CD4-positive, alpha-beta T cell treated with Interleukin-2 at 100 ng/mL for 4 hours (primary cell): ENCODE data around the gene TM9SF1.
A peak's percentile ranks its signal among the peaks of the same experiment; 100 is the strongest.

Source experiments
- DNase-seq: peaks from one replicate; pipeline ENCODE4 v3.0.0-alpha.2; 2020; ENCODE audit warnings: low spot score

The TM9SF1 gene

DNA sequence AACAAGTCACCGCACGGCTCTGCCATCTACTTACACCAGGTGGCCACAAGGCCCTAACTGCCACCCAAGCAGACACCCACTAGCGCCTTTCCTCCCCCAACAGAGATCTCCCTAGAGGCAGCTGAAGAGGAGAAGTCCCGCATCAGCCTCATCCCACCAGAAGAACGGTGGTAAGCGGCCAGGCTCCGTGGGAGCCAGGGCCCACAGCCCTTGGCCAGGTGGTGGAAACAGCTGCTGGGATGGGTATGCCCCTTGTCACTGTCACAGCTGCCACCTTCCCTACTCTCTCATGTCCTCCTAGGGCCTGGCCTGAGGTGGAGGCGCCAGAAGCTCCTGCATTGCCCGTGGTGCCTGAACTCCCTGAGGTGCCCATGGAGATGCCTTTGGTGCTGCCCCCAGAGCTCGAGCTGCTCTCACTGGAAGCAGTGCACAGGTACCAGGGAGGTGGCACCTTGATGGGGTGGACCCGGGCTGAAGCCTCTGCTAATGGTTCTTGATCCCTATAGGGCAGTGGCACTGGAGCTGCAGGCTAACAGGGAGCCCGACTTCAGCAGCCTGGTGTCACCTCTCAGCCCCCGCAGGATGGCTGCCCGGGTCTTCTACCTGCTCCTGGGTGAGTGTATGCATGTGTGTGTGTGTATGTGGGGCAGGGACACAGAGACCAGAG lies 15.8 kb downstream of the TM9SF1 start:
- DNase-seq = no peak

DNA sequence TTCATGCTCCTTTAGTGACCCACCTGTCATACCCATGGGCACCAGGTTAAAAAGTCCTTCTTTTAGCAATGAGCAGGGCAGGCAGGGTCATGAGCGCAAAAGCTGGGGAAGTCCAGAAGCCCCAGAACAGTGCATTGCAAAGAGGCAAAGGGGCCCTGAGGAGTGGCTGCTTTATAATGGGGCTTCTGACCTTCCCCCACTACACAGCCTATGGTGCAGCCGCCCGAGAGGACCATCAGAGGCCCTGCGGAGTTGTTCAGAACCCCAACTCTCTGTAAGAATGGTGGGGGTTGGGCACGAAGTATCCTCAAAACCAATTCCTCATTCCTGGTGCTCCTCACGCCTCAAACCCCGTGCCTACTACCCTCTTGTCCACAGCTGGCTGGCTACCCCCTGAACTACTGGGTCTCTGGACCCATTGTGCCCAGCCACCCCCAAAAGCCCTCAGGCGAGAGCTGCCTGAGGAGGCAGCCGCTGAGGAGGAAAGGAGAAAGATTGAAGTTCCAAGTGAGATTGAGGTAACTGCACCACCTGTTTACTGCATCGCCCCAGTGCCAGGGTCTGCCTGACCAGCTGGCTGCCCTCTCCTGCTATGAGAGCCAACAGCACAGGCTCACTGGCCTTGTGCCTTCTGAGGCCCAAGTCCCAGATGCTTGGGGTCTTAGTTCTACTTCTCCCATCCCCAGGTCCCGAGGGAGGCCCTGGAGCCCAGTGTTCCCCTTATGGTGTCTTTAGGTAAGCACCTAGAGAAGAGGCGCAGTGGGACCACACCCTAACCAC lies 16.7 kb downstream of the TM9SF1 start:
- no peak for DNase-seq

DNA sequence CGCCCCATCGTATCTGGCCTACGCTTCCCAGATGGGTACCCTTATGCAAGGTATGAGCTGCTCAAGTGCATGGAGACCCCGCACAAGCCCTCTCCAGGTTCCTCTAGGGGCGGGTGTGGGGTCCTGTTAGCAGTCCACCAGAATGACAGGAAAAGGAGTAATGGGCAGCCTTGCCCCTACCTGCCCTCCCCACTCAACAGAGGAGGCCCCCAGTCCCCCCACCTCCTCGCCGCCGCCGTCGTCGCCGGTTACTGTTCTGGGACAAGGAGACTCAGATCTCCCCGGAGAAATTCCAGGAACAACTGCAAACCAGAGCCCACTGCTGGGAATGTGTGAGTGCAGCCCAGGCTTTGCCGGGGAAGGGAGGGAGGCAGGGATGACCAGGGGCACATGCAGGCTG lies 17.4 kb downstream of the TM9SF1 start:
- DNase-seq = no peak

DNA sequence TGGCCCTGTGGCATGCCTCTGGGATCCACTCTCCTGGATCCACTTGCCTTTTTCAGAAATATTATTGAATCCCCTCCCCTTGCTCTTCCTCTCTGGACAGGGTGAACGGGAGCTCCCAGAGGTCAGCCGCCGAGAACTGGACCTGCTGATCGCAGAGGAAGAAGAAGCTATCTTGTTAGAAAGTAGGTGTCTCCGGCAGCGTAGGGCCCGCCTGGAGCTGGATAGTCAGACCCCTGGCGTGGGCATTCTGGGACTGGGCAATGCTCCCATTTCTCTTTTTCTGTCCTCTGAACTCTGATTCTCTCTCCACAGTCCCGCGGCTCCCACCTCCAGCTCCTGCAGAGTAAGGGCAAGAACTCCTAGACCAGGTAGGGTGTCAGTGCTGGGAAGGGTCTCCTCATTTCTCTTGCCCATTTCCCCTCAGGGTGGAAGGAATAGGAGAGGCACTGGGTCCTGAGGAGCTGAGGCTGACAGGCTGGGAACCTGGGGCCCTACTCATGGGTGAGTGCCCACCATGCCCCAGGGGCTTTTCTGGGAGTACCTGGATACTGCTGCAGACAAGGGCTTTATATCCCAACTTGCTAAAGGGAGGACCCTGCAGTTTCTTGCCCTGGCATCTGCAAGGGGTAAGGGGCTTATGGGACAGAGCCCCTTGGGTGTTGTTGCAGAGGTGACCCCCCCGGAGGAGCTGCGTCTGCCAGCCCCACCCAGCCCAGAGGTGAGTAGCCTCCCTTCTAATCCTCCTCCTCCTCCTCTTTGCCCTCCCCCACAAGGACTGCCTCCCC lies 18.0 kb downstream of the TM9SF1 start:
- no peak for DNase-seq

DNA sequence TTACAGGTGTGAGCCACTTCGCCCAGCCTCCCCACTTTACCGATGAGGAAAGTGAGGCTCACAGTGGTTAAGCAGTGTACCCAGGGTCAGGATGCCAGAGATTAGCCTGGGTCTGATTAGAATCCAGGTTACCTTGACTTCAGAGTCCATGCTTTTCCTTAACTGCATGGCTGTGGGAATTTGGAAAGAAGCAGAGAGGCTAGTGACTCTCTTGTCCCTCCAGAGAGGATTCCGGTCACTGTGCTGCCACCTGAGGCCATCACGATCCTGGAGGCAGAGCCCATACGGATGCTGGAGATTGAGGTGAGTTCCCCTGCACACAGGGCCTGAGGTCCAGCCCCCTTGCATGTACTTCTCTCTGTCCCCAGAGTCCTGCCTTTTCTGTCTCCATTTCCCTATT lies 18.6 kb downstream of the TM9SF1 start:
- DNase-seq = no peak

DNA sequence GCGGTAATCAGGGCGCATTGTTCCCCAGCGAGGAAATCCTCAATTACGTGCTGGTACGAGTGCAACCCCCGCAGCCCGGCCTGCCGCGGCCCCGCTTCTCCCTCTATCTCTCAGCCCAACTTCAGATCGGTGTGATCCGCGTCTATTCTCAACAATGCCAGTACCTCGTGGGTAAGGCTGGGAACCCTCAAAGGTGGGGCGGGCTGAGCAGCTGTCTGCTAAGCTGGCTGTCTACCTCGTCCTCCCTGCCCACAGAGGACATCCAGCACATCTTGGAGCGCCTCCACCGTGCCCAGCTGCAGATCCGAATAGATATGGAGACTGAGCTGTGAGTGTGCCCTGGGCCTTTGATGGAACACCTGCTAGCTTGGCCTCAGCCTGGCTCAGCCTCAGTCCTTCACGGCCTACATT lies 22.4 kb downstream of the TM9SF1 start:
- DNase-seq = no peak

DNA sequence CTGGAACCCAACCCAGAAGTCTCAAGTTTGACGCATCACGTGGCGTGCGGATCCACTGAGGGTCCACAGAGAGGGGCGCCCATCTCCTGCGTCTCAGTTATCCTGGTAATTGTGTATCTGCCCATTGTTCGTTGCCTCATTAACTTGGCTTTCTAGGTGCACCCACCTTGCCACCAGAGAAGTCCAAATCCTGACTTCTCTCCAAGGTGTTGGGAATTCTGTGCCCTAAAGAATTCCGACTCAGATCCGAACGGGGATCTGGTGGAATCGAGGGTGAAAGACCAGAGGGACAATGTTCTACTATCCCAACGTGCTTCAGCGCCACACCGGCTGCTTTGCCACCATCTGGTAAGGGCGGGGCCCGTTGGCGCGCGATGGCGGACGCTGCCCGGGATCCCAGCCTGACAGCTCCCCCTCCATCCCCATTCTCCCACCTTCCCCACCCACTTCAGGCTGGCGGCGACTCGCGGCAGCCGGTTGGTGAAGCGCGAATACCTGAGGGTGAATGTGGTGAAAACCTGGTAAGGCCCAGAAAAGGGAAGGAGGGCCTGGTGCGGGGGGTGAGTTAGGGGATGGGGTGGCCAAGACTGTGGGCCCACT lies 22.9 kb downstream of the TM9SF1 start:
- DNase-seq = no peak

DNA sequence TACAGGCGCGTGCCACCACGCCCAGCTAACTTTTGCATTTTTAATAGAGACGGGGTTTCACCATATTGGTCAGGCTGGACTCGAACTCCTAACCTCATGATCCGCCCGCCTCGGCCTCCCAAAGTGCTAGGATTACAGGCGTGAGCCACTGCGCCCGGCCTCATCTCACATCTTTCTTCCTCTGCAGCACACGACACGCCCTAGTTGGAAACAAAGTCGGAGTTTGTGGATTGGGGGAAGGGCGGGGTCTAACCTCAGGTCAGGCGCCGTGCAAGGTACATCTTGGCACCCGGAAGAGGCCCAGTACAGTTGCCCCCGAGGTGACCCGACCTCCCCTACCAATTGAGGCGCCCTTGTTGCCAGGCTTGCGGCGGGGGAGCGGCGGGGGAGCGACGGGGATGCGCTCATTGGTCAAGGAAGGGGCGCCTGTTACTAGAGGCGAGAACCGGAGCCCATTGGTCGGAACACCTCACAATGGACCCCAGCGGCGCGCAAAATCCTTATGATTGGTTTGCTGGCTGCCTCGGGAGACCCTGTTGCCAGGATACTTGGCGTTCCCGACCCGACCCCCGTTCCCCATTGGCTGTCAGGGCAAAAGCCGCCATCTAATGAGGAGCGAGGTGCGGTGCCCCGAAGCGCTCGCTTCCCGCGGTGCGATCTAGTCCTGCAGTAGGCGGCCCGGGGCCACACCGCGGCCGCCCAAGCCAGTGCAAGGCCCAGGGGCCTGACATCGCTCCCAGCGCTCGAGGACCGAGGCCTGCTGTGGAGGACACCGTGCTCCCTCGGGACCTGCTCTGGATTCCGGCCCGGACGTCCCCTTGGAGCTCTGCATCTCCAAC lies 23.6 kb downstream of the TM9SF1 start, which contains the start of gene REC8:
Gene REC8 (plus strand): TSS at position 659 of the 839 bp plus-strand sequence. CDS start 473 bp downstream, outside the sequence.
- peak; percentile 57 for DNase-seq

DNA sequence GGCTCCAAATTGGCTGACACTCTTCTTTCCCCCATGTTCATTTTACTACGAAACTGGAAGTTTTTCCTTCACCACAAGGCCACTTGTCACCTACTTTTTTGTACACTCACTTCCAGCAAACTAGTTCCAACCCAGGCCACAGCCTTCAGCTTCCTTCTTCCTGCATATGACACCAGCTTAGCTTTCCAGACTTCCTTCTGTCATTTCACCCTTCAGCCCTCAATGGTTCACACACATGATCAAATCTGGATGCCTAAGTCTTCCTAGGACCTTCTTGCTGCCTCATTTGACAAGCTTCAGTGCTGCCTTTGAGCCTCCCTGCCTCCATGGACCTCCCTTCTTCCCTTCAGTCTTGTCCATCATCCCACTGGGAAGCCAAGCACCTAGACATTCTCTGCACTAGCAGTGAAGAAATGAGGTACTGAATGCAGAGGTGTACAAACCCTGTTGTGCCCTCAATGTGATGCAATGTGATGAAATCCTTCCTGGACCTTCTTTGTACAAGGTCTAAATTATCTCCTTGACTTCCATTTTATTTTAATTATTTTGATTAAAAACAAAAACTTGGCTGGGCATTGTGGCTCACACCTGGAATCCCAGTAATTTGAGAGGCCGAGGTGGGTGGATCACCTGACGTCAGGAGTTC lies 27.6 kb downstream of the TM9SF1 start:
- DNase-seq = no peak

DNA sequence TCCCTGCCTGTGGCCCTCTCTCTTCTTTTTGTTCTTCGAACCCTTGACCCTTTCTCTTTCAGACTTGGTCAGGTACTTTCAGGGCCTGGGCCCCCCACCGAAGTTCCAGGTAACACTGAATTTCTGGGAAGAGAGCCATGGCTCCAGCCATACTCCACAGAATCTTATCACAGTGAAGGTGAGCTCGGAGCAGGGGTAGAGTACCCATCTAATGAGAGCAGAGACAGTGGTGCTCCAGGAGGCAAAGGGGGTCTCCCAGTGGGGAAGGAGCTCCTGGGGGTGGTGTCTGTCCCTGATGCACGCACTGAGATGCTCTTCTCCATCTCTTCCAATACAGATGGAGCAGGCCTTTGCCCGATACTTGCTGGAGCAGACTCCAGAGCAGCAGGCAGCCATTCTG lies 29.5 kb downstream of the TM9SF1 start:
- no peak for DNase-seq

DNA sequence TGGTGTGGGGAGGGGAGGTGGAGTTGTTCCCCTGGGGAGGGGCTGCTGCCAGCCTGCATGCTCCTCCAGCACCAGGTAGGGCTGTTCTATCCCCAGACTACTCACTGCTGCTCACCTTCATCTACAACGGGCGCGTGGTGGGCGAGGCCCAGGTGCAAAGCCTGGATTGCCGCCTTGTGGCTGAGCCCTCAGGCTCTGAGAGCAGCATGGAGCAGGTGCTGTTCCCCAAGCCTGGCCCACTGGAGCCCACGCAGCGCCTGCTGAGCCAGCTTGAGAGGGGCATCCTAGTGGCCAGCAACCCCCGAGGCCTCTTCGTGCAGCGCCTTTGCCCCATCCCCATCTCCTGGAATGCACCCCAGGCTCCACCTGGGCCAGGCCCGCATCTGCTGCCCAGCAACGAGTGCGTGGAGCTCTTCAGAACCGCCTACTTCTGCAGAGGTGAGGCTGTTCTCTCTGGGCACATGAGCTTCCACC lies 30.7 kb downstream of the TM9SF1 start:
- no peak for DNase-seq

DNA sequence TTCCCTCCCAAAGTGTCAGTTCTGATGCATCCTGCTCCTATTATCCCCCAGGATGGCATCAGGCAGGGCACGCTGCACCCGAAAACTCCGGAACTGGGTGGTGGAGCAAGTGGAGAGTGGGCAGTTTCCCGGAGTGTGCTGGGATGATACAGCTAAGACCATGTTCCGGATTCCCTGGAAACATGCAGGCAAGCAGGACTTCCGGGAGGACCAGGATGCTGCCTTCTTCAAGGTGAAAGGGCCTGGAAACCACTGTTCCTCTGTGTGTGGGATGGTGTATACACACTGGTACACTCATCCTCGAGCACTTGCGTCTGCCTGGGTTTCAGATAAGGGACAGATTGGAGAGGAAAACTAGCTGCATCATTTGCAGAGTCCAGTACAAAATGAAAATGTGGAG lies 33.1 kb downstream of the TM9SF1 start:
- DNase-seq = no peak

DNA sequence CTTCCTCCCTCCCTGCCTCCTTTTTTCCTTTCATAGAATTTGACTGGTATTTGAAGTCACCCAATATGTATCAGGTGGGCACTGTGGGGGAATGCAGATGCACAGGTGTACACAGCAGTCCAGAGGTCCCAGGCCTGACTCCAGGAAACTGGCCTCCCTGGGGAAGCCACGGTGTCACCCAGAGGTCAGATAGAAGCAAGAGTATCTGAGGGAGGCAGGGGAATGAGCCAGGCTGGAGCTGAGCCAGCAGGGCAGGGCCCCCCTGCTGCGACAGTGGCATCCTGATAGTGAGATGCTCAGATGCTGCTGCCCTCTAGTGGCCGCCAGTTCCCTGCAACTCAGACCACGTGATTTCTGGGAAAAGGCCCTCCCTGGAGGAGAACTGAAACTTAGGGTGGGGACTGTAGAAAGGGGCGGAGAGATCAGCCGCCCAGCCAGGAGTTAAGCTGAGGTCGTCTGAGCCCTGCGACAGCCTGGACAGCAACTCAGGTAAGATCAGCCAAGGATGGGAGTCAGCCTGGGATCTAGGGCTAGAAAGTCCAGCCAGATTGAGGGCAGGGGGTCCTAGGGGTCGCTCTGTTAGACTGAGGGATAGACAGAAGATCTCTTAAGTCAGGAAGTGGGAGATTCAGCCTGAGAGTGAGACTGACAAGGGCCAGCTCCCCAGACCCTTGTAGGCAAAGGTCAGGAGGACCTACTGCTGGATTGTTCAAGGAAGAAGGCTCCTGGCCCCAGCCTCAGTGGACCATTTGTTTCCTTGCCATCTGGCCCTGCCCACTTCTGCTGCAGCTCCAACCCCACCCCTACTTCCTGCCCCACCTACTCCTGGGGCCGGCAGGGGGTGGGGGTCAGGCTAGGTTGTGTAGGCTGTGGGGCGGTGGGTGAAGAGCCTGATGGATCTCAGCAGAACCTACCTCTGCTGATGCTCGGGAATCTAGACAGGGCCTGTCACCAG lies 34.1 kb downstream of the TM9SF1 start, which contains the start of gene IRF9:
Gene IRF9 (plus strand): TSS at position 416 of the 955 bp plus-strand sequence. CDS start 880 bp downstream, outside the sequence.
- peak; percentile 99 for DNase-seq

DNA sequence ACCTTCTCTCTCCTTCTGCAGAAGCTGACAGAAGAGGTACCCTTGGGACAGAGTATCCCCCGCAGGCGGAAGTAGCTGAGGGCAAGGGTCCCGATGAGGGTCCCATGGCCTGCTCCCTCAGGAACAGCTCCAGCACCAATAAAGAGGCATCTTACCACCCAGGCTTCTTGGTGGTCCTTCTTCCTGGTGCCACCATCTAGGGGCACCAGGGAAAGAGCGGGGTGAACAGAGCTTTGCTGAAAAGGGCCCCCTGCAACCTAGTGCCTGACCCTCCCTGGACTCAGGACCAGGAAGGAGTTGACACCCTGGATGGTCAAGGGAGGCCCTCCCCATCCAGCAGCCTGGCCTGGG lies 34.8 kb downstream of the TM9SF1 start:
- no peak for DNase-seq

DNA sequence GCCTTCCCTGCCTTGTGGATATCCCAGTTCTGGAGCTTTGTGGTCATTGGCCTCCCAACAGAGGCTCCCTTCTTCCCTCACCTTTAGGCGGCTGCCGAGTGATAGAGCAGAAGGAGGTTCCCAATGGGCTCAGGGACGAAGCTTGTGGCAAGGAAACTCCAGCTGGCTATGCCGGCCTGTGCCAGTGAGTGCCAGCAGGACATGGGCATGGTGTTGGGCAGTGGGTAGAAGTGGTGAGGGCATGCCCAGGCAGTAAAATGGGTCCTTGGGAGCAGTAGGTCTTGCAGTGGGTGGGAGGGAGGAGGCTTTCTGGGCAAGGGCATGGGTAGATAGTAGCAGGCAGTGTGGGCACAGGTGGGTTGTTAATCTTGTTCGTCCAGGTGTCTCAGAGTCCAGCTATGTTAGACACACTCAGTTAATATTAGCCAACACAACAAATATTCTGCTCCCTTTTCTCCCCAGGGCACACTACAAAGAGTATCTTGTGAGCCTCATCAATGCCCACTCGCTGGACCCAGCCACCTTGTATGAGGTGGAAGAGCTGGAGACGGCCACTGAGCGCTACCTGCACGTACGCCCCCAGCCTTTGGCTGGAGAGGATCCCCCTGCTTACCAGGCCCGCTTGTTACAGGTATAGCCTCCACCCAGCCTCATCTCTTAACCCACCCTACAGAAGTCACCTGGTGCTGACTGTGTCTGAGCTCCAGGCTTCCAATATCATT lies 35.3 kb downstream of the TM9SF1 start:
- DNase-seq = no peak

DNA sequence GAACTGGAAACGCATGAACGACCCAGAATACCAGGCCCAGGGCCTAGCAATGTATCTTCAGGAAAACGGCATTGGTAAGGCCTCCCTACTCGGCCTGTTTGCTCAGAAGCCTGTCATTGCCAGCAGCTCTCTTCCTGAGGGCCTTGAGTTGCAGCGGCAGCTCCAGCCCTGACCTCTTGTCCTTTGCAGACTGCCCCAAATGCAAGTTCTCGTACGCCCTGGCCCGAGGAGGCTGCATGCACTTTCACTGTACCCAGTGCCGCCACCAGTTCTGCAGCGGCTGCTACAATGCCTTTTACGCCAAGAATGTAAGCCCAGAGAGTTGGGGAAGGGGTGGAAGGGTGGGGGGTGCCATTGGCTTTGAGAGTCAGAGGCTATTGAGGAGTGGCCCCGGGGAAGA lies 37.9 kb downstream of the TM9SF1 start:
- DNase-seq = no peak

DNA sequence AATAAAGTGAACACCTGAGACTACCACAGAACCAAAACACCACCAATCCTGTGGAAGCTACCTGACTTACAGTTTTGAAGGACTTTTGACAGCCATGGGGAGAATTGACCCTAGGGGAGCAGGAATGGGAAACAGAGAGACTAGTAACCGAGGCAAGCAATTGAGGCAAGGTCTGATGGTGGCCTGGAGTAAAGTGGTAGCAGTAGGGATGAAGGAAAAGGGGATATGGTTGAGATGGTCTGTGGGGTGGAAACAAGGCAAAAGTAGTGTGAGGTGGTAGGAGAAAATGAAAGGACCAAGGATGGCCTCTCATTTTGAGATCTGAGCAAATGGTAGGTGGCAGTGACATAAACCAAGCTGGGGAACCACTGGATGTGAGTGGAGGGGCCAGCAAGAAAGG lies 38.4 kb downstream of the TM9SF1 start:
- no peak for DNase-seq

DNA sequence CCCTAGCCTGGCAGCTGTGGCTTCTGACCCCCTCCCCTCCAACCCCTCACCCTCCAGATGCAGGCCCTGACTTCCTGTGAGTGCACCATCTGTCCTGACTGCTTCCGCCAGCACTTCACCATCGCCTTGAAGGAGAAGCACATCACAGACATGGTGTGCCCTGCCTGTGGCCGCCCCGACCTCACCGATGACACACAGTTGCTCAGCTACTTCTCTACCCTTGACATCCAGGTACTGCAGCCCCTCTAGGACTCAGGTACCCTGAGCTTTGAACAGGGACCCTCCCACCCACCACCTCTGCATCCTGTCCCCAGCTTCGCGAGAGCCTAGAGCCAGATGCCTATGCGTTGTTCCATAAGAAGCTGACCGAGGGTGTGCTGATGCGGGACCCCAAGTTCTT lies 40.1 kb downstream of the TM9SF1 start:
- no peak for DNase-seq
